NT2/D1 (cell line): ENCODE results near the gene PLD4.

Source experiments
- SUZ12 ChIP-seq: IDR thresholded peaks from 2 replicates; pipeline ENCODE4 v1.6.1; 2011; ENCODE audit not compliant: insufficient read length, insufficient read depth; ENCODE audit errors: extremely low read depth
- YY1 ChIP-seq: IDR thresholded peaks from 2 replicates; pipeline ENCODE4 v1.6.1; 2011; ENCODE audit not compliant: insufficient read length, insufficient read depth
- ZNF274 ChIP-seq: IDR thresholded peaks from 2 replicates; pipeline ENCODE4 v1.6.1; 2011; ENCODE audit warnings: mild to moderate bottlenecking, low read depth, low read length

- TF ChIP-seq ZNF274: no peak
- no peak for TF ChIP-seq YY1
- no peak for TF ChIP-seq SUZ12
Observed at GRCh38 chr14:104898195-104898558, 26.5 kb upstream of the PLD4 start.
